ENCODE data around the gene LKAAEAR1.

- no peak for TF ChIP-seq POLR2AphosphoS5 (IDR thresholded peaks at IDR 0.05; ENCODE audit: low read depth, low read length)
- no peak for TF ChIP-seq POLR2A (IDR thresholded peaks at IDR 0.05; ENCODE audit: low read depth, low read length)
- TF ChIP-seq SPI1 (IDR thresholded peaks at IDR 0.05; ENCODE audit: low read depth, low read length): no peak
These were observed 11.3 kb upstream of the LKAAEAR1 start for GRCh38 chr20:64095455-64095854.
